GM12892 (cell line): ENCODE measurements around the gene METTL23.
"Not testable (repeated sequence)": the region's sequence is repeated elsewhere in the genome, so short reads cannot be mapped to it uniquely, and the experiment has no call there.

Source experiments
- DNase-seq: peaks from one replicate; pipeline ENCODE4 v3.0.0; 2011; ENCODE audit not compliant: insufficient read length
- FAIRE-seq: peaks from 2 replicates; lab custom pipeline; 2011; peaks lifted over from hg19 to GRCh38; lab: Jason Lieb, UNC
- POLR2A ChIP-seq: IDR thresholded peaks from 2 replicates; pipeline ENCODE4 v1.6.1; 2011; ENCODE audit warnings: low read depth, low read length, control low read depth
- POLR2AphosphoS5 ChIP-seq: IDR thresholded peaks from 2 replicates; pipeline ENCODE4 v1.6.1; 2011; ENCODE audit warnings: low read depth, low read length, control low read depth
- TAF1 ChIP-seq: IDR thresholded peaks from 2 replicates; pipeline ENCODE4 v1.6.1; 2011; ENCODE audit warnings: low read depth, mild to moderate bottlenecking, control low read depth, low read length, borderline replicate concordance

The METTL23 gene

GRCh38 chr17:76742958-76743357 is 16.3 kb downstream of the METTL23 start:
- no peak for DNase-seq
- FAIRE-seq = no peak
- TF ChIP-seq TAF1 = no peak
- no peak for TF ChIP-seq POLR2A
- no peak for TF ChIP-seq POLR2AphosphoS5

- DNase-seq (no peak), FAIRE-seq (no peak)
- no peak for TF ChIP-seq POLR2AphosphoS5
- TF ChIP-seq POLR2A = no peak
- TF ChIP-seq TAF1 = no peak
Observed at GRCh38 chr17:76744747-76745146, 18.1 kb downstream of the METTL23 start.

- not testable (repeated sequence) for FAIRE-seq, DNase-seq
Observed at GRCh38 chr17:76745785-76746184, 19.1 kb downstream of the METTL23 start.

GRCh38 chr17:76747716-76748363 is 21.2 kb downstream of the METTL23 start:
- TF ChIP-seq POLR2AphosphoS5 (no peak), POLR2A (no peak), TAF1 (no peak)
- DNase-seq (no peak), FAIRE-seq (no peak)

- DNase-seq = no peak
- FAIRE-seq = no peak
- TF ChIP-seq TAF1 (no peak), POLR2AphosphoS5 (no peak), POLR2A (no peak)
Observed at GRCh38 chr17:76748657-76749056, 22.0 kb downstream of the METTL23 start.

- FAIRE-seq (no peak), DNase-seq (no peak)
- no peak for TF ChIP-seq POLR2A
- no peak for TF ChIP-seq TAF1
- TF ChIP-seq POLR2AphosphoS5 = no peak
Observed at GRCh38 chr17:76751416-76751993, 24.9 kb downstream of the METTL23 start.

- TF ChIP-seq POLR2AphosphoS5 = no peak
- DNase-seq (no peak), FAIRE-seq (no peak)
Observed at GRCh38 chr17:76752006-76752405, 25.4 kb downstream of the METTL23 start.

GRCh38 chr17:76753061-76753961 is 26.7 kb downstream of the METTL23 start:
- DNase-seq = no peak
- no peak for FAIRE-seq
- TF ChIP-seq POLR2A = no peak
- TF ChIP-seq TAF1 = no peak
- TF ChIP-seq POLR2AphosphoS5 = no peak

- no peak for TF ChIP-seq TAF1
- TF ChIP-seq POLR2A = no peak
- no peak for TF ChIP-seq POLR2AphosphoS5
- no peak for FAIRE-seq
- no peak for DNase-seq
Observed at GRCh38 chr17:76755285-76755684, 28.6 kb downstream of the METTL23 start.

- TF ChIP-seq TAF1 = no peak
- TF ChIP-seq POLR2AphosphoS5 = no peak
- TF ChIP-seq POLR2A = no peak
- no peak for DNase-seq
- FAIRE-seq = no peak
Observed at GRCh38 chr17:76757256-76757655, 30.6 kb downstream of the METTL23 start.

- TF ChIP-seq POLR2AphosphoS5 = no peak
- no peak for TF ChIP-seq TAF1
- TF ChIP-seq POLR2A = no peak
- FAIRE-seq = no peak
Observed at GRCh38 chr17:76758570-76758969, 31.9 kb downstream of the METTL23 start.

More at GRCh38 chr17:76758570-76758969, 31.9 kb downstream of the METTL23 start:
- no peak for DNase-seq
